ENCODE measurements around the gene TTC28. TPM values are rescaled to one million over a fixed set of nuclear protein-coding genes. Genes with fewer than 3 reads are reported as not detected.
"Not testable (repeated sequence)": the region's sequence is repeated elsewhere in the genome, so short reads cannot be mapped to it uniquely, and the experiment has no call there.

TTC28 gene
- total RNA-seq, 1 donor from 2014 or later = 44.4 TPM

DNA sequence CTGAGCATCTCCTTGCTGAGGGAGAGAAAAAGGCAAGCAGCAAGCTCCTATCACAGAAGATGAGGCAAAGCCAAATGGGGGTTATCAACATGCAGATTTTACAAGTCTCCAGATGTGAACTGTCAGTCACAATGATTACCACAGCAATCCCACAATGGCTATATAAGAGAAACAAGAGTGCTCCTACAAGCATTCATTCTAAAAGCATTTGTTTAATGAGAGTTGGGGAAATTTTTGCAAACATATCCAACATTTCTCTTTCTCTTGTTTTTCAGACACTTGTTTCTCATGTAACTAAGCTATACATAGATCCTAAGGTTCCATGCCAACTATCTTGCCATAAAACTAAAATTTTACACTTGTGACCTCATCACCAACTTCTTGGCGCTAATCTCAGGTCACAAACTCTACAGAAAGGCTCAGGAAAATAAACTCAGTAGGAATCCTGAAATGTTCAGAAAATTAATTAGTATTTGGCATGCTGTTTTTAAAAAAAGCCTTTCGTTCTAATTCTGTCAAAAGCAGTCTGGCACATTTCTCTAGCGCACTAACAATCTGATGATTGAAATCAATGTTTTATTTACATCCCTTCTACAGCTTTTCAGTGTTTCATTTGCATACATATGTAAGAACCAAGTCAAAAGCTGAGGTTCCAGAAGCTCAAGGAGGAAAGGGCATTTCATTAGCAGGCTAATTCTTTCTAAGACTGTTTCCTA lies 199.5 kb downstream of the TTC28 start:
- no peak for DNase-seq

DNA sequence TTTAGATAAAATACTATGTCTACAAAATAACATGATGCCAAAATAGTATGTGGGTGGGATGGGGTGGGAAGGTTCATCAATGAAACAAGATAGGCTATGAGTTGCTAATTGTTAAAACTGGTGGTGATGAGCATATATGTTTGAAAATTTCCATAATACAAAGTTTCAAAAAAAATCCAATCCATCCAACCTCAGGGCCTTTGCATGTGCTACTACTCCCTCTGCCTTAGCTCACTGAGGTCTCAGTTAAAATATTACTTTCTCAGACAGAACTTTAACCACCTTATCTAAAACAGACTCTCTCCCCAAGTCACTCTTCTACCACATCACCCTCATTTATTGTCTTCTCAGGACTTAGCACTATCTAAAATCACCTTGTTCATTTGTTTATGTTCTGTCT lies 201.1 kb downstream of the TTC28 start:
- DNase-seq = no peak

- DNase-seq = no peak
These were observed 202.1 kb downstream of the TTC28 start for GRCh38 chr22:28477556-28477955.

GRCh38 chr22:28474330-28474729 lies 205.3 kb downstream of the TTC28 start:
- no peak for DNase-seq

GRCh38 chr22:28473258-28473657 lies 206.4 kb downstream of the TTC28 start:
- no peak for DNase-seq

GRCh38 chr22:28467055-28467454 lies 212.6 kb downstream of the TTC28 start:
- not testable (repeated sequence) for DNase-seq

DNA sequence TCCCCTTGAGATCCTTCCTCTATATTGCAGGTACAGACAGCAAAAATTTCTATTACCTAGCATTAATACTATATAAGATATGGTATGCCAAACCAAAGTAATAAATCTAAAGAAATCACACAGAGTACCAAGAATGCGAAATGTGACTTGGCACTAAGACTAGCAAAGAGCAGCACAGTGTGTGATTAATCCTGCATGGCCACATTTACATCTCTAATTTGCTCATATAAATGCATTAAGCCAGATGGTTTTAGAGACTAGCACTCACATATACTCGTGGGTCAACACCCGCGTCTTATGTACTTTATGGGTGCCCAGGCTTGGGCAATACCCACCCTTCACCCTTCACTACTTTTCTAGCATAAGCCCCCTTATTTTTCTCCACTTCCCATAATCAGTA lies 213.2 kb downstream of the TTC28 start:
- DNase-seq = no peak

DNA sequence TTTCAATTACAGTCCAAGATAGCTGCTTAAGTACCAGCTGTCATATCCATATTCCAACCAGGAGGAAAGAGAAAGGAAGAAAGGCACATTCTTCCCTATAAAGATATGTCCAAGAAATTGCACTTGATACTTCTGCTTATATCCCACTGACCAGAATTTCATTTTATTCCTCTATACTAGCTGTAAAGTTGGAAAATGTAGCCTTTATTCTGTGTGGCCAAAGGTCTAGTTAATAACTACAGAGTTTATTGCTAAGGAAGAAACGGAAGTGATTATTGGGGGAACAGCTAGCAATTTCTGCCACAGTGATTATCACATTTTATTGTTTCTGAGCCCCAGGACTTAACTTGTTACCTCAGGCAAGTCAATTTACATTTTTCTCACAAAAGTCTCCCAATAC lies 213.8 kb downstream of the TTC28 start:
- DNase-seq = no peak

- no peak for DNase-seq
These were observed 215.5 kb downstream of the TTC28 start for GRCh38 chr22:28464127-28464526.

DNA sequence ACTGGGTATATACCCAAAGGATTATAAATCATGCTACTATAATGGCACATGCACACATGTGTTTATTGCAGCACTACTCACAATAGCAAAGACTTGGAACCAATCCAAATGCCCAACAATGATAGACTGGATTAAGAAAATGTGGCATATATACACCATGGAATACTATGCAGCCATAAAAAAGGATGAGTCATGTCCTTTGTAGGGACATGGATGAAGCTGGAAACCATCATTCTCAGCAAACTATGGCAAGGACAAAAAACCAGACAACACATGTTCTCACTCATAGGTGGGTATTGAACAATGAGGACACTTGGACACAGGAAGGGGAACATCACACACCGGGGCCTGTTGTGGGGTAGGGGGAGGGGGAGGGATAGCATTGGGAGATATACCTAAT lies 216.2 kb downstream of the TTC28 start:
- not testable (repeated sequence) for DNase-seq

DNA sequence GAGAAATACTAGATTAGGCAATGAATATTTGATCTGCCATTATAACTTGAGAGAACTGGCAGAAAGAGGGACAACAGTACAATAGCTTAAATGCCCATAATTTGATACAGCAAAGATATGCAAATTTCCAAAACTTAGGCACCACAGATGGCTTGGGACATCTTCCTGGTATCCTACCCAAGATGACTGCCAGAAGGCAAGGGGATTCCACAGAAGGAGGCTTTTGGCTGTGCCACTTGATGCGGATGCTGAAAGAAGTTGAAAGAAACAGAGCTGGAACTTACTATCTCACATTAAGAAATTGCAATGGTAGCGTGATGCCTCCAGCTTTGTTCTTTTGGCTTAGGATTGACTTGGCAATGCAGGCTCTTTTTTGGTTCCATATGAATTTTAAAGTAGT lies 216.7 kb downstream of the TTC28 start:
- DNase-seq = no peak

DNA sequence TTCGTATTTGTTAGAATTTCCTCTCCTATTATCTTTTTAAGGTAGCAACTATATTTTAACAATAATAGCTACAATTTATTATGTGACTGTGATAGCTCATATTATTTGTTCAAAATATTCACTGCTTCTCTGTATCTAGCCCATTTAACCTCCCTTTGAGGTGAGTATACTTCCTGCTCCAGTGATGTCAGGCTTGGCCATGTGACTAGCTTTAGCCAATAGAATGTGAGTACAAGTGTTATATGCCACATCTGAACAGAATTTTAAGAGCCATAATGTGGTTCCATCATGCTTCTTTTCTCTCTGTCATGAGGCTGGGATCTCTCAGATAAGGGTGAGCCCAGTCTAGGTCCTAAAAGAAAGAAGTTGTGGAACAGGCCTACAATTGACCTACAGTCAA lies 217.6 kb downstream of the TTC28 start:
- no peak for DNase-seq

DNA sequence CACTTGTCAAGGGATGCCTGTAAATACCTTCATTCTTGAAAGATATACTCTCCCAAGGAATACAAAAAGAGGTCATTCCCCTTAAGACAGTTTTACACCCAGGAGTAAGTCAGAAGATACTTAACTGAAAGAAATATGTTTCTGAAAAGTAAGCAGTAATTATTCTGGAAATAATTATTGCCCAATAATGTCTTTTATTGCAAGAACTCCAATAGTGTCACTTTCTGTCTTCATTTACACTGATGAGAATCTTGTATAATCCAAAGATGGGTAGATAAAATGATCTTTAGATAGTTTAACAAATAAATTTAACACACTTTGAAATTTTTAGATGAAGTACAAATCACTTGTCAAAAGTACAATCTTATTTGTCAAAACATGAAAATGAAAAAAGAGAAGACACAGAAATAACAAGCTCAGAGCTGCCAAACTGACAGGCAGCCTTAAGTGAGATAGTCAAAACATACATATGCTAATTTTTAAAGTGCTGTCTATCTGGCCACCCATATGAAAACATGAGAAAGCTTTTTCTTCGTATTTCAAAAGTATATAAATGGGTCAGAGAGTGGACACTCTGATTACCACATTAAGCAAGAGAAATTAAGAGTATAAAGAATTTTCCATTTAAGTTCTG lies 225.1 kb downstream of the TTC28 start:
- DNase-seq = no peak

DNA sequence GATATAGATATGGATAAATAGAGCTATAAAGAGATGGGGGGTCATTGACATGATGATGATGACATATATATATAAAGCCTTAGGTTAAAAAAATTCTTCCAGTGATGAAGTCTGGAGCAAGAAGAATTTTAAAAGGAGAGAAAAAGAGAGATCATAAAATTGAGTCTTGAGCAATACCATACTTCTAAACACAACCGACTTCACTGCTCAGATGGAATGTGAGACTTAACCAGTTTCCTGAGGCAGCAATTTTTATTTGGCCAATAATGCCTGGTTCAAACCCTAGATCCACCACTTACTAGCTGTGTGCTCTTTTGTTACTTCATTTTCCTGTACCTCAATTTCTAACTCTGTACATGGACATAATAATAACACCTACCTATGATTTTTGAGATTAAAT lies 229.5 kb downstream of the TTC28 start:
- no peak for DNase-seq

- DNase-seq = no peak
These were observed 230.6 kb downstream of the TTC28 start for GRCh38 chr22:28449041-28449440.

DNA sequence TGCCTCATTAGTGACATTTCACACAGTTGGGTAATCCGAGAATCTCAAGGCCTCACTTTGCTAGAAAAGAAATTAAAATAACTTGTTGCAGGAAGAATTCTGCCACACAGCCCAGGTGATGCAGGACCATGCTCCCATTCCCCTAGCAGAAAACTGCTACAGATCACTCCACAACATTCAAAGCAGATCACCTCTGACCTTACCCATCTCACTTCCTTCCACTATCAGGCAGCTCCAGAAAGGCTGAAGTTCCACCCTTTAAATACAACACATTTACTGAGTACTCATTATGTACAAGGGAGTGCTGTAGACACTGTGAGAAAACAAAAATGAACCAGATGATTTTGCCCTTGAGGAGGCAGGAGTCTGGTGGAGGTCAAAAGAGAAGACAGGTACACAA lies 231.0 kb downstream of the TTC28 start:
- no peak for DNase-seq

DNA sequence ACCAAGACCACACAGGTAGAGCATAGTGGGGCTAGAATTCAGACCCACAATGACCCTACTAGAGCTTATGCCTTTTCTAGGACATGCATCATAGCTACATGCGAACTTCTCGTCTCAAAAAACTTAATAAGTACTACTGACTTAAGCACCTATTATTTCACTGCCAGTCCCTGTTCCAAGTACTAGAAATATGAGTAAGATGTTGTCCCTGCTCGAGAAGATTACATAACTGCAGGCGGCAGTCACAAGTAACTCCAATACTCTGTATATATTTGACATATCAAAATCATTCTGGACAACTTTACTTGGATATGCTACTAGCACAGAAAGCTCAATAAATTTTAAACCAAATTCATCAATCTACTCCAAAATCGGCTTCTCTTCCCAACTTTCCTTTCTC lies 235.0 kb downstream of the TTC28 start:
- no peak for DNase-seq

- peak; percentile 83 for DNase-seq
These were observed 236.1 kb downstream of the TTC28 start for GRCh38 chr22:28443526-28443876.

DNA sequence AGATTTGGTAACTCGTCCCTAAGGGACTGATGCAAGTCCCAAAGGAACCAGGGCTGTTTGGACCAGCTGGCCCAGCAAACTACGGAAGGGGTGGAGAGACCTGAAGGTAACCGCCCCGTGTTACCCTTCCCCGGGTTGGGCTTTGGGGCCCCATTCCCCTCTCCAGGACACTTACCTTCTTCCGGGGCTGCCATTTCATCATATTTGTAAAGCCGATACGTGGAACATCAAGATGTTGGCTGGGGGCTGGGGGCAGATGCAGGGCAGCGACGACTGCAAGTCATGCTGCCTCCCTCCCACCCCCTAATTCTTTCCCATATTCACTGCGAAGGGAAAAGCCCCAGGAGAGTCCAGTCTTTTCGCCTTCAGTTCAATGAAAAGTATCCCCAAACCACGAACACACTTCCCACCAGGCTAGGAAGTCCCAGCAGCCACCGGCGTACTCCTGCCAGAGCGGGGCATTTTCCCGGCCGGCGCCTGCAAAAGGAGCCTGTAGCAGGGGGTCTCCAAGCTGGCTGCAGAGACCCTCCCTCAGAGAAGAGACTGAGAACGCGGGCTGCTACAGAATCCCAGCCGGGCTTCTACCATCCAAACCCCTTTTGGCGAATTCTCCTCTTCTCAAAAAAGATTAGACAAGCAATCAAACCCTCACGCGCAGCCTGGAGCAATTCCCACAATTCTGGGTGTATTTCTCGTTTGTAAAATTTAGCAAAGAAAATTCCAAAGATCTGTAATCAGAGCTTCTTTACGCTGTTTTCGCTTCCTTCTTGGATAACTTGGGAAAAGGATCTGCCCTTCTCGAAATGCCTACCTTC lies 236.7 kb downstream of the TTC28 start:
- peak; percentile 22 for DNase-seq

DNA sequence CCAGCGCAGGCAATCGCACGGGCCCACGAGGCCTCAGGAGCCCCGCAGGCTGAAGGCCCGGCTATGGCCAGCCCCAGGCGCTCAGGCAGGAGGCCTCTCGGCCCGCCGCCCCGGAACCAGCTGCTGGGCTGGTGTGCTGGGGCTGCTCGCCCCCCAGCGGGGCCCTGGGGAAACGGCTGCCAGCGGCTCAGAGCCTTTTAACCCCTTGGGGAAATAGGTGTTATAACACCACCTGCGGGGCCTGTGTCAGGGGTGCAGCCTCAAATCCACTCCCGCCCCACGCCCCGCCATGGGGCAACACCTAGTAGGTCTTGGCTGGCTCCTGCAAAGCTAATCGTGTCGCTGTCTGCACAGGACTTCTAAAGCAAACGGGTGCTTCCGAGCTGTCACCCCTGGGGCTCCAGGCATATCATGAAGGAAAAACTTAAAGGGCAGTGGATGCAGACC lies 237.4 kb downstream of the TTC28 start:
- DNase-seq = peak; percentile 68

GRCh38 chr22:28441720-28442263 lies 237.8 kb downstream of the TTC28 start:
- peak; percentile 6 for DNase-seq

- DNase-seq = peak; percentile 11
These were observed 238.8 kb downstream of the TTC28 start for GRCh38 chr22:28440592-28441390.
